Spleen (tissue), 11 donors: ENCODE measurements around the gene KANK2. TPM values are rescaled to one million over a fixed set of nuclear protein-coding genes. Genes with fewer than 3 reads are reported as not detected.
"Not testable (repeated sequence)": the region's sequence is repeated elsewhere in the genome, so short reads cannot be mapped to it uniquely, and the experiment has no call there.

Experiments used
- DNase-seq: peaks from one replicate; pipeline ENCODE4 v3.0.0-alpha.2; 2020
- H3K27ac ChIP-seq, 8 donors: fragments of 200-600 bp; sonication (generic) in 7 of 8; 1 replicate in 4 of 8; 2 replicates in 4 of 8; pipeline versions ENCODE4 v1.5.0 to v1.8.0; 2016 to 2021; ENCODE audit warnings: inconsistent platforms in 4 of 8, mild to moderate bottlenecking in 4 of 8, moderate library complexity in 1 of 8
- H3K27me3 ChIP-seq, 7 donors: fragments of 200-600 bp; sonication (generic) in 6 of 7; replicated peaks in 1 of 7; 1 replicate in 4 of 7; 2 replicates in 3 of 7; pipeline versions ENCODE4 v1.5.0 to v1.8.0; 2016 to 2021; ENCODE audit warnings: inconsistent platforms in 3 of 7, mild to moderate bottlenecking in 1 of 7
- H3K36me3 ChIP-seq, 6 donors: fragments of 200-600 bp; sonication (generic) in 5 of 6; 1 replicate in 4 of 6; 2 replicates in 2 of 6; pipeline versions ENCODE4 v1.5.0 to v1.8.0; 2016 to 2021; ENCODE audit warnings: inconsistent platforms in 2 of 6
- H3K4me1 ChIP-seq, 6 donors: fragments of 200-600 bp; sonication (generic) in 5 of 6; 1 replicate in 3 of 6; 2 replicates in 3 of 6; pipeline versions ENCODE4 v1.5.0 to v1.8.0; 2016 to 2021; ENCODE audit warnings: inconsistent platforms in 3 of 6
- H3K4me3 ChIP-seq, 8 donors: fragments of 200-600 bp; sonication (generic) in 7 of 8; 1 replicate in 4 of 8; 2 replicates in 4 of 8; pipeline versions ENCODE4 v1.5.0 to v1.8.0; 2016 to 2021; ENCODE audit warnings: inconsistent platforms in 4 of 8, mild to moderate bottlenecking in 4 of 8, moderate library complexity in 2 of 8
- H3K9me3 ChIP-seq, 8 donors: fragments of 200-600 bp; sonication (generic) in 7 of 8; 1 replicate in 4 of 8; 2 replicates in 4 of 8; pipeline versions ENCODE4 v1.5.0 to v1.8.0; 2016 to 2021; ENCODE audit warnings: inconsistent platforms in 4 of 8
- POLR2A ChIP-seq, 3 donors: fragments of 450-650 bp; IDR thresholded peaks; one replicate each; pipeline ENCODE4 v1.5.1; 2017; ENCODE audit warnings: antibody characterized with exemption in 3 of 3, mild to moderate bottlenecking in 1 of 3
- POLR2AphosphoS5 ChIP-seq, 3 donors: sonication (generic); formaldehyde crosslinking; IDR thresholded peaks; one replicate each; pipeline ENCODE4 v1.5.1; 2017; ENCODE audit warnings: antibody characterized with exemption in 3 of 3
- WGBS, 5 donors: extraction: QIAGEN DNeasy Blood & Tissue Kit in 3 of 5; methylation state at CpG; one replicate each; pipeline versions ENCODE4 v1.1.5 to v1.1.7; 2013 to 2018; 5-methylcytosine and 5-hydroxymethylcytosine counted together
- intact Hi-C: fragments of 100-400 bp; cut with DNase I; formaldehyde crosslinking; loops from one replicate; pipeline ENCODE4 v1.15.0; 2023; ENCODE audit warnings: low total_unique reads
- polyA plus RNA-seq, 3 donors: library from polyadenylated mRNA; stranded (reverse); fragments of 200-250 nt; gene quantifications; one replicate each; pipeline ENCODE4 v1.2.1, GENCODE V29; 2013
- total RNA-seq, 7 donors: library from RNA; depleted of rRNA in 3 of 7; stranded (reverse); fragments of >200 nt in 3 of 7; fragmentation: NEBNext Ultra II Directional in 4 of 7; extraction: Animal tissue kit (Norgen Biotek cat#: 25700) in 4 of 7; gene quantifications; one replicate each; pipeline versions ENCODE4 v1.1.0 to v1.2.1, GENCODE V29; 2016 to 2021
- TF ChIP-seq, protein P1 (sequence below), 11 experiments: fragments of 200-600 bp in 7 of 11; fragments of 450-650 bp in 4 of 11; sonication (generic) in 4 of 11; IDR thresholded peaks in 8 of 11; conservative IDR thresholded peaks in 3 of 11; 1 replicate in 7 of 11; 2 replicates in 4 of 11; pipeline versions ENCODE4 v1.4.0 to v1.8.0; 2016 to 2021; ENCODE audit warnings: antibody characterized with exemption in 11 of 11, inconsistent platforms in 4 of 11, mild to moderate bottlenecking in 1 of 11
- donor health status: healthy with polysubstance abuse.
- donor health status: DM: no; HTN: no; CAD: no; lungs with moderate emphysema.
- donor health status: DM: no; HTN: no; CAD: no.
- donor health status: Bipolar disorder and iron deficiency.
- donor health status: healthy.
- donor health status: DM: no; HTN: no; CAD: no.
- donor health status: DM: yes; HTN: yes; CAD: no.

Gene KANK2
- total and polyA plus RNA-seq, 10 donors: 16.3 to 144 (median 84.5) TPM

DNA sequence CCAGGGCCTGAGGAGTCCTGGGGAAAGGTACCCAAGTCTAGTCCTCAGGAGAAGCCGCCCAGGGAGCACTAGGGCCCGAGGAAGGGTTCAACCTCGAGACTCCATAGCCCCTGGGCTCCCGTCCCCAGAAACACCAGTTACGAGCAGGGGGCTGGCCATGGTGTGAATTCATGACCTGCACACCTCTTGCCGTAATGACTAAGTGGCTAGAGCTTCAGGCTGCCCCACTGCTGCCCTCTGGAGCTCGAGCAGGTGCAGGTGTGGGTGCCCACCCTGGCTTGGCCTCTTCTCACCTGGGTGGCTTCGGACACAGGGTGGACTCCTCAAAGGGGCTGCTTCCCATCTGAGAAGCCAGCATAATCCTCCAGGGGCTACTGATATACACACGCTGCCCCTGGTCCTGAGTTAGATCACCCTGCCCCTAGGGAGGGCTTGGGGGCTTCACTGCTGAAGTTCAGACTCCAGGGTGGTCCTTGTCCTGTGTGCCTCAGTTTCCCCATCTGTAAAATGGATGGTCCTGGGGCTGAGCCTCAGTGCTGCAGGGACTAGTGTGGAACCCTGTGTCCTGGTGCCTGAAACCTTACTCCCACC, 55.3 kb downstream of the KANK2 start:
- Histone ChIP-seq H3K9me3 (peaks cover 0 to 4% (median 0%) of the 10 kb centered on the region in 8 donors), H3K4me3 (no peak overlapping the region), H3K36me3 (peaks cover 0 to 19% (median 0%) of the 10 kb centered on the region in 6 donors), H3K4me1 (peaks cover 27 to 74% (median 51%) of the 10 kb centered on the region in 6 donors), H3K27ac (peak overlapping the region in 7 of 8 donors; percentile 64 to 95 (median 85)), H3K27me3 (peaks cover 0 to 41% (median 0%) of the 10 kb centered on the region in 7 donors)
- intact Hi-C loops: no loop called here
- WGBS, 5 donors: 78 to 91% (median 84%) methylated on average over 7 to 9 of the region's 9 CpGs
- DNase-seq: no peak
- TF ChIP-seq POLR2AphosphoS5 (IDR thresholded peaks at IDR 0.05) (no peak), POLR2A (IDR thresholded peaks at IDR 0.05) (no peak)

DNA sequence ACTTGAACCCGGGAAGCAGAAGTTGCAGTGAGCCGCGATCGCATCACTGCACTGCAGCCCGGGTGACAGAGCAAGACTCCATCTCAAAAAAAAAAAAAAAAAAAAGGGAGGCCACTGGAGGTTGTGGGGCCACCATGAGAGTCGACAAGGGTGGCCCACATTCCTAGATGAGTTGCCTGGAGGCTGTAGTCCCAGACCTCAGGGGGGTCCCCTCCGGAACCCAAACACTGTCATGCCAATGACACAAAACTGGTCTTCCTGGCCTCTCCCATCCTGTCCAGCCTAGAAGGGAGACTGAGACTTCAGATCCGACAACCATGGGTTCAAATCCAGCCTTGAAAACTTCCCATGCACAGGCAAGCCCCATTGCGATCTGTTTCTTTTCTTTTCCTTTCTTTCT, 56.4 kb downstream of the KANK2 start:
- TF ChIP-seq, protein P1, sequence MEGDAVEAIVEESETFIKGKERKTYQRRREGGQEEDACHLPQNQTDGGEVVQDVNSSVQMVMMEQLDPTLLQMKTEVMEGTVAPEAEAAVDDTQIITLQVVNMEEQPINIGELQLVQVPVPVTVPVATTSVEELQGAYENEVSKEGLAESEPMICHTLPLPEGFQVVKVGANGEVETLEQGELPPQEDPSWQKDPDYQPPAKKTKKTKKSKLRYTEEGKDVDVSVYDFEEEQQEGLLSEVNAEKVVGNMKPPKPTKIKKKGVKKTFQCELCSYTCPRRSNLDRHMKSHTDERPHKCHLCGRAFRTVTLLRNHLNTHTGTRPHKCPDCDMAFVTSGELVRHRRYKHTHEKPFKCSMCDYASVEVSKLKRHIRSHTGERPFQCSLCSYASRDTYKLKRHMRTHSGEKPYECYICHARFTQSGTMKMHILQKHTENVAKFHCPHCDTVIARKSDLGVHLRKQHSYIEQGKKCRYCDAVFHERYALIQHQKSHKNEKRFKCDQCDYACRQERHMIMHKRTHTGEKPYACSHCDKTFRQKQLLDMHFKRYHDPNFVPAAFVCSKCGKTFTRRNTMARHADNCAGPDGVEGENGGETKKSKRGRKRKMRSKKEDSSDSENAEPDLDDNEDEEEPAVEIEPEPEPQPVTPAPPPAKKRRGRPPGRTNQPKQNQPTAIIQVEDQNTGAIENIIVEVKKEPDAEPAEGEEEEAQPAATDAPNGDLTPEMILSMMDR (IDR thresholded peaks at IDR 0.05 in 8 of 11, conservative IDR thresholded peaks at IDR 0.05 in 3 of 11): no peak
- TF ChIP-seq POLR2AphosphoS5 (IDR thresholded peaks at IDR 0.05) (no peak), POLR2A (IDR thresholded peaks at IDR 0.05) (no peak)
- intact Hi-C loops: no loop called here
- peaks cover 27 to 81% (median 54%) of the 10 kb centered on the region in 6 donors for H3K4me1 ChIP-seq

DNA sequence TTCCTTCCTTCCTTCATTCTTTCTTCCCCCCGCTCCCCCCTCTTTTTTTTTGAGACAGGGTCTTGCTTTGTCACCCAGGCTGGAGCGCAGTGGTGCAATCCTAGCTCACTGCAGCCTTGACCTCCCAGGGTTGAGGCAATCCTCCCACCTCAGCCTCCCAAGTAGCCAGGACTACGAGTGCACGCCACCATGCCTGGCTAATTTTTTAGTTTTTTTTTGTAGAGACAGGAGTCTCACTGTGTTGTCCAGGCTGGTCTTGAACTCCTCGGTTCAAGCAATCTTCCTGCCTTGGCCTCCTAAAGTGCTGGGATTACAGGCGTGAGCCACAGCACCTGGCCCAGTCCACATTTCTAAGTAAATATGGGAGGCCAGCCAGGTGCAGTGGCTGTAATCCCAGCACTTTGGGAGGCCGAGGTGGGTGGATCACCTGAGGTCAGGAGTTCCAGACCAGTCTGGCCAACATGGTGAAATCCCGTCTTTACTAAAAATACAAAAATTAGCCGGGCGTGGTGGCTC, 57.3 kb downstream of the KANK2 start:
- peak overlapping the region in 6 of 8 donors; percentile 55 to 95 (median 80) for H3K27ac ChIP-seq
- DNase-seq, intact Hi-C loops, H3K36me3 ChIP-seq, H3K4me3 ChIP-seq, H3K9me3 ChIP-seq: not testable (repeated sequence)
- peaks cover 27 to 81% (median 54%) of the 10 kb centered on the region in 6 donors for H3K4me1 ChIP-seq
- H3K27me3 ChIP-seq: peaks cover 0 to 48% (median 0%) of the 10 kb centered on the region in 7 donors
- WGBS, 5 donors: 90 to 94% (median 94%) methylated on average over 10 of the region's 10 CpGs

More for the DNA sequence above, 56.4 kb downstream of the KANK2 start:
- Histone ChIP-seq H3K27me3 (peaks cover 0 to 48% (median 0%) of the 10 kb centered on the region in 7 donors), H3K9me3 (peaks cover 0 to 4% (median 0%) of the 10 kb centered on the region in 8 donors), H3K36me3 (peaks cover 0 to 8% (median 0%) of the 10 kb centered on the region in 6 donors), H3K27ac (peak overlapping the region in 2 of 8 donors; percentile 89 to 95), H3K4me3 (no peak overlapping the region)
- WGBS, 5 donors: 77 to 89% (median 83%) methylated on average over 9 of the region's 9 CpGs
- no peak for DNase-seq

DNA sequence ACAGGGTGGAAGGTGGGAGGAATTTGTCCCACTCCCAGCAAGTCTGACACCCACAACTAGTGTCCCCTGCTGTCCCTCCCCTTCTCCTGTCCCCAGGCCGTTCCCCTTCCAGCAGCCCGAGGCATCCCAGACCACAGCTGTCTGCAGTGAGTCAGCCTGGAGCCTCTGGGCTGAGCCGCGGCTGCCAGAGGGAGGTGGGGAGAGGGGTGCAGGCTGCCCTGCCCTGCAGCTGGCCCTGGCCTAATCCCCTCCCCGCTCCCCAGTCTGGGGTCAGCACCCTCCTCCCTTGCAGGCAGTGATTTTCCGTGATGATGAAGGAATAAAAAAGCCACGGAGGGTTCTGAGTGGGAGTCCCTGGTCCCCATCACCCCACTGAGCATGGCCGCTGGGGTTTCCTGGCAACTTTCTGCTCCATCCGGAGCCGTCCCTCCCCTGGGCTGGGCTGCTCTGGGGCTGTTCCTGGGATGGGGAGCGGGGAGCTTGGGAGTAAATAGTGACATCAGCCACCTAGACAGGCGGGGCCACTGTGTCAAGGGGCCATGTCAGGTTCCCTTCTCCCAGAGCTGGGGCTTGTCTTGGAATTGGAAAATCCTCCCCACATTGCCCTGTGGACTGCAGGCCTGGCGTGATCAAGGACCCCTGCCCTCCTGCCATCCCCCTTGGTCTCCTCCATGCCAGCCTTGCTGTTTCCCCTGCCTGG, 58.6 kb downstream of the KANK2 start:
- TF ChIP-seq, protein P1 (IDR thresholded peaks at IDR 0.05 in 8 of 11, conservative IDR thresholded peaks at IDR 0.05 in 3 of 11): no peak
- TF ChIP-seq POLR2A (IDR thresholded peaks at IDR 0.05) (no peak), POLR2AphosphoS5 (IDR thresholded peaks at IDR 0.05) (peak; percentile 39 to 82 (median 80))
- Histone ChIP-seq H3K27me3 (peaks cover 0 to 48% (median 0%) of the 10 kb centered on the region in 7 donors), H3K9me3 (no peaks in the 10 kb centered on the region), H3K4me1 (peaks cover 27 to 73% (median 53%) of the 10 kb centered on the region in 6 donors), H3K36me3 (peaks cover 0 to 10% (median 0%) of the 10 kb centered on the region in 6 donors), H3K27ac (peak overlapping the region; percentile 45 to 95 (median 77)), H3K4me3 (peak overlapping the region in 1 of 8 donors; percentile 60)
- 27 to 43% (median 34%) methylated on average over 9 to 13 of the region's 13 CpGs for WGBS, 5 donors
- intact Hi-C loops: loop anchor here (5.0 kb wide), 1 partner anchor 69 kb away; no protein-coding TSS in a partner anchor
- peak; percentile 77 for DNase-seq
